ENCODE data around the gene CHD2.

GRCh38 chr15:93063796-93064690, 163.9 kb downstream of the CHD2 start:
- TF ChIP-seq, protein P1, sequence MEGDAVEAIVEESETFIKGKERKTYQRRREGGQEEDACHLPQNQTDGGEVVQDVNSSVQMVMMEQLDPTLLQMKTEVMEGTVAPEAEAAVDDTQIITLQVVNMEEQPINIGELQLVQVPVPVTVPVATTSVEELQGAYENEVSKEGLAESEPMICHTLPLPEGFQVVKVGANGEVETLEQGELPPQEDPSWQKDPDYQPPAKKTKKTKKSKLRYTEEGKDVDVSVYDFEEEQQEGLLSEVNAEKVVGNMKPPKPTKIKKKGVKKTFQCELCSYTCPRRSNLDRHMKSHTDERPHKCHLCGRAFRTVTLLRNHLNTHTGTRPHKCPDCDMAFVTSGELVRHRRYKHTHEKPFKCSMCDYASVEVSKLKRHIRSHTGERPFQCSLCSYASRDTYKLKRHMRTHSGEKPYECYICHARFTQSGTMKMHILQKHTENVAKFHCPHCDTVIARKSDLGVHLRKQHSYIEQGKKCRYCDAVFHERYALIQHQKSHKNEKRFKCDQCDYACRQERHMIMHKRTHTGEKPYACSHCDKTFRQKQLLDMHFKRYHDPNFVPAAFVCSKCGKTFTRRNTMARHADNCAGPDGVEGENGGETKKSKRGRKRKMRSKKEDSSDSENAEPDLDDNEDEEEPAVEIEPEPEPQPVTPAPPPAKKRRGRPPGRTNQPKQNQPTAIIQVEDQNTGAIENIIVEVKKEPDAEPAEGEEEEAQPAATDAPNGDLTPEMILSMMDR (IDR thresholded peaks at IDR 0.05), result no peak
- TF ChIP-seq EP300 (IDR thresholded peaks at IDR 0.05) (no peak), POLR2A (IDR thresholded peaks at IDR 0.05) (no peak)

Data from sigmoid colon (tissue), 4 donors.